ENCODE results near the gene UCHL5. TPM values are rescaled to one million over a fixed set of nuclear protein-coding genes. Genes with fewer than 3 reads are reported as not detected.
"Not testable (repeated sequence)": the region's sequence is repeated elsewhere in the genome, so short reads cannot be mapped to it uniquely, and the experiment has no call there.

UCHL5 gene
- total and polyA plus RNA-seq, 8 donors, result 9.8 to 26.8 (median 17.4) TPM

- H3K4me1 ChIP-seq, result peaks cover 6 to 21% (median 13%) of the 10 kb centered on the region in 3 donors
- intact Hi-C loops (cut with DNase I), result no loop called here
- ATAC-seq (no peak), DNase-seq (no peak), FAIRE-seq (no peak)
- H3K27ac ChIP-seq, result no peak overlapping the region
- no peaks in the 10 kb centered on the region for H3K36me3 ChIP-seq
- H3K9me3 ChIP-seq, result no peaks in the 10 kb centered on the region
- no peak for TF ChIP-seq CTCF (IDR thresholded peaks at IDR 0.05)
- no peak overlapping the region for H3K4me3 ChIP-seq
- WGBS, 2 donors, result 97 to 99% methylated on average over 5 of the region's 5 CpGs
- no peaks in the 10 kb centered on the region for H3K27me3 ChIP-seq
Measured at GRCh38 chr1:193005785-193006184, 53.4 kb downstream of the UCHL5 start.

GRCh38 chr1:192998536-192998935 lies 60.6 kb downstream of the UCHL5 start:
- ATAC-seq (no peak), FAIRE-seq (no peak)

GRCh38 chr1:192994141-192994540 lies 65.0 kb downstream of the UCHL5 start:
- WGBS, 2 donors, result 98 to 99% methylated on average over 7 of the region's 7 CpGs
- DNase-seq, result no peak

More at GRCh38 chr1:192998536-192998935, 60.6 kb downstream of the UCHL5 start:
- TF ChIP-seq CTCF (IDR thresholded peaks at IDR 0.05), result no peak
- intact Hi-C loops (cut with DNase I), result no loop called here
- Histone ChIP-seq H3K27ac (no peak overlapping the region), H3K9me3 (no peaks in the 10 kb centered on the region), H3K4me3 (no peak overlapping the region), H3K4me1 (no peaks in the 10 kb centered on the region), H3K27me3 (no peaks in the 10 kb centered on the region), H3K36me3 (no peaks in the 10 kb centered on the region)
- no peak for DNase-seq
- WGBS, 2 donors, result 96 to 99% methylated on average over 1 of the region's 1 CpG

GRCh38 chr1:192993426-192994085 lies 65.6 kb downstream of the UCHL5 start:
- 93 to 94% methylated on average over 10 of the region's 10 CpGs for WGBS, 2 donors
- no peaks in the 10 kb centered on the region for H3K36me3 ChIP-seq
- intact Hi-C loops (cut with DNase I), result no loop called here
- no peak overlapping the region for H3K4me3 ChIP-seq
- no peaks in the 10 kb centered on the region for H3K9me3 ChIP-seq
- no peaks in the 10 kb centered on the region for H3K4me1 ChIP-seq
- FAIRE-seq, result no peak
- no peak for DNase-seq
- ATAC-seq, result no peak
- no peak overlapping the region for H3K27ac ChIP-seq
- no peak for TF ChIP-seq CTCF (IDR thresholded peaks at IDR 0.05)
- H3K27me3 ChIP-seq, result no peaks in the 10 kb centered on the region

More at GRCh38 chr1:192994141-192994540, 65.0 kb downstream of the UCHL5 start:
- H3K27me3 ChIP-seq, result no peaks in the 10 kb centered on the region
- H3K27ac ChIP-seq, result no peak overlapping the region
- no peaks in the 10 kb centered on the region for H3K9me3 ChIP-seq
- ATAC-seq (no peak), FAIRE-seq (no peak)
- H3K4me3 ChIP-seq, result no peak overlapping the region
- H3K36me3 ChIP-seq, result no peaks in the 10 kb centered on the region
- intact Hi-C loops (cut with DNase I), result no loop called here
- H3K4me1 ChIP-seq, result no peaks in the 10 kb centered on the region
- no peak for TF ChIP-seq CTCF (IDR thresholded peaks at IDR 0.05)

GRCh38 chr1:192986748-192987334 lies 72.3 kb downstream of the UCHL5 start:
- H3K27ac ChIP-seq; H3K9me3 ChIP-seq; DNase-seq; H3K27me3 ChIP-seq; H3K36me3 ChIP-seq; intact Hi-C loops (cut with DNase I); FAIRE-seq; H3K4me1 ChIP-seq; ATAC-seq; H3K4me3 ChIP-seq: not testable (repeated sequence)
- 91 to 93% methylated on average over 26 to 38 of the region's 38 CpGs for WGBS, 2 donors
